SK-N-MC (cell line): ENCODE results near the gene LRRC3.
A peak's percentile ranks its signal among the peaks of the same experiment; 100 is the strongest.

ENCODE experiments used
- DNase-seq: peaks from one replicate; pipeline ENCODE4 v3.0.0-alpha.2; 2011; ENCODE audit warnings: low read depth, low spot score
- H3K27ac ChIP-seq: fragments of 200-600 bp; sonication (generic); 2 replicates; pipeline ENCODE4 v1.5.1; 2016; ENCODE audit warnings: mixed run types
- H3K36me3 ChIP-seq: fragments of 200-600 bp; sonication (generic); 2 replicates; pipeline ENCODE4 v1.6.1; 2017; ENCODE audit warnings: antibody characterized with exemption, low read length, mixed read lengths; ENCODE audit not compliant: insufficient read depth
- H3K4me3 ChIP-seq: fragments of 200-600 bp; sonication (generic); 2 replicates; pipeline ENCODE4 v1.5.1; 2016
- H3K9ac ChIP-seq: fragments of 200-600 bp; sonication (generic); 2 replicates; pipeline ENCODE4 v1.8.0; 2017; ENCODE audit warnings: mixed run types, mixed read lengths; ENCODE audit not compliant: insufficient read length
- H3K9me3 ChIP-seq: fragments of 200-600 bp; sonication (generic); 2 replicates; pipeline ENCODE4 v1.6.1; 2017; ENCODE audit warnings: low read depth, mild to moderate bottlenecking, antibody characterized with exemption, low read length, moderate library complexity, mixed read lengths
- EZH2 ChIP-seq: fragments of 200-600 bp; sonication (generic); IDR thresholded peaks from one replicate; pipeline ENCODE4 v1.6.1; 2017; ENCODE audit warnings: antibody characterized with exemption
- FOXP2 ChIP-seq: optimal IDR thresholded peaks from 2 replicates; pipeline ENCODE3; 2011; ENCODE audit warnings: mild to moderate bottlenecking, moderate library complexity; ENCODE audit not compliant: insufficient read depth; ENCODE audit errors: extremely low read length, control extremely low read depth
- POLR2AphosphoS5 ChIP-seq: IDR thresholded peaks from 2 replicates; pipeline ENCODE4 v1.6.1; 2012; ENCODE audit warnings: mild to moderate bottlenecking, low read depth, low read length, borderline replicate concordance

LRRC3 gene

DNA sequence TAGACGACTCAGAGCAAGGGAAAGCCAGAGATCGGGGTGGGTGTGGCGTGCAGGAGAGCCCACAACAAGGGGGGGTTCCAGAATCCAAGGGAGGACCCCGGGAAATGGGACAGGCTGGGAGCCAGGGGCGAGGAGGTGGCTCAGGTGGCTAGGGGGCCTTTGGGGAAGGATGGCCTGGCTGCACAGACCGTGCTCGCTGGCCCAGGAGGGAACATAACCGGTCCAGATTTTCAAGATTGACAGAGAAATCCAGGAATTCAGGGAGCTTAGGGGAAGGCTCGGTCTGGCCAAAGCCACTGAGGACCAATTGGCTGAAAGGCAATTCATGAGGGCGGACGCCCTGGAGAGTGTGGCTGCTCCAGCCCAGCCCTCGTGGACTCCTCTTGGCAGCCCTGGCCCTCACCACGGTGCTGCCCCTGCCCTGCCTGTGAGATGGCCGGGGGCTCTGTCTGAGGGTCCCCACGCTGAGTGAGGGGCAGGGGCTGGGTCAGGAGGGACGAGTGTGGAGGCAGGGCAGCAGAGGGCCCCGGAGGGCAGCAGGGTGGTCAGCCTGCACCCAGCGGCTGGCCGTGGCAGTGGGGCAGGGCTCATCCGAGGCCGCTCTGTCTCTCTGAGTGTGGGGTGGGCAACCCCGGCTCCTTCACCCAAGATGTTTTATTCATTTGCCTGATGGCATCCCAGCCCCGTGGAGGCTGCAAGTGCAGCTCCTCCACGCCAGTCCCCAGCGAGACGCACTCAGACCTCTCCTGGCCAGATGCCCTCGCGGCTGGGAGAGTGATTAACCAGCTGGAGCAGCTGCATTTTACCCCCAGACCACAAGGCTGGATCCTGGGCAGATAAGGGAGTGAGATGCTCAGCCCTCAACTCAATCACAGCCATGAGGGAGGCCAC is 5.6 kb upstream of the LRRC3 start:
- H3K9me3 ChIP-seq = no peaks in the 10 kb centered on the region
- H3K4me3 ChIP-seq = no peak overlapping the region
- H3K27ac ChIP-seq = no peak overlapping the region
- TF ChIP-seq FOXP2 (no peak), EZH2 (no peak), POLR2AphosphoS5 (no peak)
- no peak overlapping the region for H3K9ac ChIP-seq
- no peaks in the 10 kb centered on the region for H3K36me3 ChIP-seq
- DNase-seq = no peak

- no peak overlapping the region for H3K27ac ChIP-seq
- no peak for TF ChIP-seq POLR2AphosphoS5
- TF ChIP-seq FOXP2 = no peak
- no peak for TF ChIP-seq EZH2
These were observed 4.9 kb upstream of the LRRC3 start for GRCh38 chr21:44450402-44450801.

DNA sequence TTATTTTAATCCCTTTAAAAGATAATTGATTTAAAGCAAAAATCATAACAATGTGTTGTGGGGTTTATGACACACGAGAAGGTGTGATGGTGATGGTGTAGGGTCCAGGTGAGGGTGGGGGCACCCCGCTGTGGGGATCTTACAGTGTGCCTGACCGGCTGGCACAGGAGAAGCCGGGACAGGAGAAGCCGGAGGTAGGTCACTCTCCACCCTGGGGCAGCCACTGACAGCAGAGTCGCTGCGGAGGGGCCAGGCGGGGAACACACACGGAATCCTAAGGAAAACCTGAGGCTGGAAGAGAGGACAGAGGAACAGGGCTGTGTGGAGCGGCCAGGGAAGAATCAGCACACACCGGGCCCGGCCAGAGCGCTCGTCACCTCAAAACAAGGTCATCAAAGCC is 4.3 kb upstream of the LRRC3 start:
- Histone ChIP-seq H3K36me3 (no peaks in the 10 kb centered on the region), H3K9me3 (no peaks in the 10 kb centered on the region), H3K9ac (no peak overlapping the region), H3K27ac (no peak overlapping the region), H3K4me3 (no peak overlapping the region)
- no peak for DNase-seq
- no peak for TF ChIP-seq EZH2
- TF ChIP-seq POLR2AphosphoS5 = no peak
- TF ChIP-seq FOXP2 = no peak

More at GRCh38 chr21:44450402-44450801, 4.9 kb upstream of the LRRC3 start:
- Histone ChIP-seq H3K4me3 (no peak overlapping the region), H3K9ac (no peak overlapping the region), H3K9me3 (no peaks in the 10 kb centered on the region), H3K36me3 (no peaks in the 10 kb centered on the region)
- no peak for DNase-seq

DNA sequence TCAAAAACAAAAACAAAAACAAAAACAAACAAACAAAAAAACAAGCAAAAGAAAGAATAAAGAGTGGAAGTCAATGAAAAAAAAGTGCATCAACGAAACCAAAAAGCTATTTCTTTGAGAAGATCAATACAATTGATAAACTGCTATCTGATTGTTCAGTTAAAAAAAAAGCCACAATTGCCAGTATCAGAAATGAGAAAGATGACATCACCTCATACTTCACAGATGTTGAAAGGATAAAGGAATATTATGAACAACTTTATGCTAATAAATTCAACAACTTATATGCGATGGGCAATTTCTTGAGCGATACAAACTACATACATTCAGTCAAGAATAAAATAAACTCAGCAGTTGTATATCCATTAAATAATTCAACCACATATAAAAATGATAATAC is 2.2 kb upstream of the LRRC3 start:
- Histone ChIP-seq H3K9me3 (no peaks in the 10 kb centered on the region), H3K9ac (no peak overlapping the region), H3K27ac (no peak overlapping the region), H3K36me3 (no peaks in the 10 kb centered on the region), H3K4me3 (no peak overlapping the region)
- no peak for DNase-seq
- TF ChIP-seq POLR2AphosphoS5 (no peak), FOXP2 (no peak), EZH2 (no peak)

- Histone ChIP-seq H3K27ac (no peak overlapping the region), H3K4me3 (no peak overlapping the region), H3K9me3 (no peaks in the 10 kb centered on the region), H3K9ac (no peak overlapping the region), H3K36me3 (no peaks in the 10 kb centered on the region)
- TF ChIP-seq POLR2AphosphoS5 = no peak
- TF ChIP-seq EZH2 = no peak
- TF ChIP-seq FOXP2 = no peak
- no peak for DNase-seq
These were observed 1.3 kb upstream of the LRRC3 start for GRCh38 chr21:44454058-44454457.

GRCh38 chr21:44455524-44456213 is 359 bp downstream of the LRRC3 start:
- Histone ChIP-seq H3K4me3 (peak overlapping the region; percentile 80), H3K9ac (peak overlapping the region; percentile 70), H3K27ac (no peak overlapping the region), H3K9me3 (no peaks in the 10 kb centered on the region), H3K36me3 (no peaks in the 10 kb centered on the region)
- DNase-seq = no peak
- TF ChIP-seq EZH2 (no peak), POLR2AphosphoS5 (no peak), FOXP2 (no peak)

DNA sequence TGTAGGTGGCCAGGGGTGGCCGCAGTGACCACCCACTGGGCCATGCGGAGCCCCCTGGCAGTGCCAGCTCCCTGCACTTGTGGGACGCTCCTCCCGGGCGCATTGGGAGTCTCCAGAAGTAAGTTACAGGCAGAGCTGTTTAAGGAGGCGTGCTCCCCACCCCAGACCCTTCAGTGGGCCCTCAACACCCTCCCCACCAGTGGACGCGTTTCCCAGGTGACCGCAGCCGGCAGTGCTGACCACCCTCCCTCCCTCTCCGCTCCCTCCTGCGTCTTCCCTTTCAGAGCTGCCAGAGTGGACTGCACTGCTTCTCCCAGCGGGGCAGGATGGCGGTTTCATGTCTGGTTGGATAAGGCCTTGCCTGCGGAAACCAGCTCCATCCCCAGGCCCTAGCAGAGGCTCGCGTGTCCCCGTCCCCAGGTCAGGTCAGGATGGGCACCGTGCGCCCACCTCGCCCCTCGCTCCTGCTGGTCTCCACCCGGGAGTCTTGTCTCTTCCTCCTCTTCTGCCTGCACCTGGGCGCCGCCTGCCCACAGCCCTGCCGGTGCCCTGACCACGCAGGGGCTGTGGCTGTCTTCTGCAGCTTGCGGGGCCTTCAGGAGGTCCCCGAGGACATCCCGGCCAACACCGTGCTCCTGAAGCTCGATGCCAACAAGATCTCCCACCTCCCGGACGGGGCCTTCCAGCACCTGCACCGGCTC is 1.1 kb downstream of the LRRC3 start:
- H3K9me3 ChIP-seq = no peaks in the 10 kb centered on the region
- peak overlapping the region; percentile 80 for H3K4me3 ChIP-seq
- no peak for TF ChIP-seq FOXP2
- no peak for TF ChIP-seq EZH2
- TF ChIP-seq POLR2AphosphoS5 = no peak
- no peak for DNase-seq
- H3K36me3 ChIP-seq = no peaks in the 10 kb centered on the region
- H3K27ac ChIP-seq = no peak overlapping the region
- peak overlapping the region; percentile 70 for H3K9ac ChIP-seq

DNA sequence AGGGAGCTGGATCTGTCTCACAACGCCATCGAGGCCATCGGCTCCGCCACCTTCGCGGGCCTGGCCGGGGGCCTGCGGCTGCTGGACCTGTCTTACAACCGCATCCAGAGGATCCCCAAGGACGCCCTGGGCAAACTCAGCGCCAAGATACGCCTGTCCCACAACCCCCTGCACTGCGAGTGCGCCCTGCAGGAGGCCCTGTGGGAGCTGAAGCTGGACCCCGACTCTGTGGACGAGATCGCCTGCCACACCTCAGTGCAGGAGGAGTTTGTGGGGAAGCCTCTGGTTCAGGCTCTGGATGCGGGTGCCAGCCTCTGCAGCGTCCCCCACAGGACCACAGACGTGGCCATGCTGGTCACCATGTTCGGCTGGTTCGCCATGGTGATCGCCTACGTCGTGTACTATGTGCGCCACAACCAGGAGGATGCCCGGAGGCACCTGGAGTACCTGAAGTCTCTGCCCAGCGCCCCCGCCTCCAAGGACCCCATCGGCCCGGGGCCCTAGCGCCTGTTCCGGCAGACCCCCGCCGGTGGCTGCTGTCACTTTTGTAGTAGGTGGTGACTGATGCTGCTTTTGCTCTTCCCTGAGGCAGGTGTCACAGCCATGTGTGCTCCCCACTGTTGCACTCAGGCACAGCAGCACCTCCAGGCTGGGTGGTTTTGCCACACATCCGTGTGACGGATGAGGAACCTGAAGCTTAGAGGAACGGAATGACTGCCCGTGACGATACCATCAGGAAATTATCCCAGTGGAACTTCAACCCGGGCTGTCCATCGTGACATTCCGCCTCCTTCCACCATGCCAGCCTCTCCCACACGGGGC is 1.8 kb downstream of the LRRC3 start:
- no peak overlapping the region for H3K9ac ChIP-seq
- H3K27ac ChIP-seq = no peak overlapping the region
- TF ChIP-seq FOXP2 = no peak
- no peak for TF ChIP-seq EZH2
- TF ChIP-seq POLR2AphosphoS5 = no peak
- H3K36me3 ChIP-seq = no peaks in the 10 kb centered on the region
- no peak overlapping the region for H3K4me3 ChIP-seq
- no peaks in the 10 kb centered on the region for H3K9me3 ChIP-seq
- DNase-seq = no peak
